Spinal cord (tissue), 10 donors: ENCODE data around the gene NEBL. TPM values are rescaled to one million over a fixed set of nuclear protein-coding genes. Genes with fewer than 3 reads are reported as not detected.
A peak's percentile ranks its signal among the peaks of the same experiment; 100 is the strongest.
"Not testable (repeated sequence)": the region's sequence is repeated elsewhere in the genome, so short reads cannot be mapped to it uniquely, and the experiment has no call there.

Experiments
- DNase-seq, 6 donors: peaks; one replicate each; pipeline versions ENCODE4 v3.0.0 to v3.0.0-alpha.2; 2013 to 2015; ENCODE audit warnings: low spot score in 6 of 6, low read depth in 4 of 6
- H3K27ac ChIP-seq: one replicate; pipeline ENCODE4 v1.5.1; 2013; ENCODE audit warnings: low read depth, low read length, control low read depth
- H3K27me3 ChIP-seq: one replicate; pipeline ENCODE4 v1.6.1; 2013; ENCODE audit warnings: low read length; ENCODE audit not compliant: control insufficient read depth, insufficient read depth
- H3K36me3 ChIP-seq: one replicate; pipeline ENCODE4 v1.6.1; 2013; ENCODE audit warnings: low read length; ENCODE audit not compliant: control insufficient read depth, insufficient read depth
- H3K4me1 ChIP-seq: one replicate; pipeline ENCODE4 v1.6.1; 2013; ENCODE audit warnings: low read length; ENCODE audit not compliant: control insufficient read depth, insufficient read depth
- H3K4me3 ChIP-seq: one replicate; pipeline ENCODE4 v1.5.1; 2013; ENCODE audit warnings: low read depth, low read length, control low read depth
- H3K9me3 ChIP-seq: one replicate; pipeline ENCODE4 v1.6.1; 2013; ENCODE audit warnings: low read length; ENCODE audit not compliant: control insufficient read depth, insufficient read depth
- WGBS: methylation state at CpG from one replicate; pipeline ENCODE4 v1.1.5; 2013; ENCODE audit warnings: missing lambda C conversion rate; ENCODE audit not compliant: insufficient coverage; 5-methylcytosine and 5-hydroxymethylcytosine counted together
- long read RNA-seq, 4 donors: transcript quantifications; one replicate each; lab custom pipeline, GENCODE V29; 2026
- polyA plus RNA-seq, 2 donors: library from polyadenylated mRNA; unstranded; fragments of 120-200 nt; gene quantifications; one replicate each; pipeline ENCODE4 v1.2.1, GENCODE V29; 2013; ENCODE audit not compliant: insufficient read length in 2 of 2
- total RNA-seq, 2 donors: library from RNA; depleted of rRNA in 1 of 2; stranded (reverse); fragments of 120-200 nt in 1 of 2; fragments of >200 nt in 1 of 2; gene quantifications; one replicate each; pipeline versions ENCODE4 v1.2.3 to v1.2.4, GENCODE V29; 2013 to 2014
- donor health status: healthy.

Gene NEBL, protein sequence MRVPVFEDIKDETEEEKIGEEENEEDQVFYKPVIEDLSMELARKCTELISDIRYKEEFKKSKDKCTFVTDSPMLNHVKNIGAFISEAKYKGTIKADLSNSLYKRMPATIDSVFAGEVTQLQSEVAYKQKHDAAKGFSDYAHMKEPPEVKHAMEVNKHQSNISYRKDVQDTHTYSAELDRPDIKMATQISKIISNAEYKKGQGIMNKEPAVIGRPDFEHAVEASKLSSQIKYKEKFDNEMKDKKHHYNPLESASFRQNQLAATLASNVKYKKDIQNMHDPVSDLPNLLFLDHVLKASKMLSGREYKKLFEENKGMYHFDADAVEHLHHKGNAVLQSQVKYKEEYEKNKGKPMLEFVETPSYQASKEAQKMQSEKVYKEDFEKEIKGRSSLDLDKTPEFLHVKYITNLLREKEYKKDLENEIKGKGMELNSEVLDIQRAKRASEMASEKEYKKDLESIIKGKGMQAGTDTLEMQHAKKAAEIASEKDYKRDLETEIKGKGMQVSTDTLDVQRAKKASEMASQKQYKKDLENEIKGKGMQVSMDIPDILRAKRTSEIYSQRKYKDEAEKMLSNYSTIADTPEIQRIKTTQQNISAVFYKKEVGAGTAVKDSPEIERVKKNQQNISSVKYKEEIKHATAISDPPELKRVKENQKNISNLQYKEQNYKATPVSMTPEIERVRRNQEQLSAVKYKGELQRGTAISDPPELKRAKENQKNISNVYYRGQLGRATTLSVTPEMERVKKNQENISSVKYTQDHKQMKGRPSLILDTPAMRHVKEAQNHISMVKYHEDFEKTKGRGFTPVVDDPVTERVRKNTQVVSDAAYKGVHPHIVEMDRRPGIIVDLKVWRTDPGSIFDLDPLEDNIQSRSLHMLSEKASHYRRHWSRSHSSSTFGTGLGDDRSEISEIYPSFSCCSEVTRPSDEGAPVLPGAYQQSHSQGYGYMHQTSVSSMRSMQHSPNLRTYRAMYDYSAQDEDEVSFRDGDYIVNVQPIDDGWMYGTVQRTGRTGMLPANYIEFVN
- total RNA-seq (100 to 1,000 TPM; 103 to 157 TPM), polyA plus RNA-seq (10 to 100 TPM; 28.8 to 30.6 TPM)
- long read RNA-seq, donor 1, transcript NEBL-203 (7 exons, 3,008 nt) = major isoform, 11 of 11 reads
- long read RNA-seq, donor 1, partial matches to known transcripts = 0 of 11 reads
- long read RNA-seq, donor 1, other reads (novel, unspliced or antisense) = 0 of 11 reads
- long read RNA-seq, donor 2, partial matches to known transcripts = 0 of 4 reads
- long read RNA-seq, donor 2, other reads (novel, unspliced or antisense) = 0 of 4 reads
- long read RNA-seq, donor 3, transcript NEBL-203 (7 exons, 3,008 nt) = major isoform, 5 of 5 reads
- long read RNA-seq, donor 3, partial matches to known transcripts = 0 of 5 reads
- long read RNA-seq, donor 3, other reads (novel, unspliced or antisense) = 0 of 5 reads
- long read RNA-seq, donor 4, partial matches to known transcripts = 11 of 13 reads
- long read RNA-seq, donor 4, other reads (novel, unspliced or antisense) = 0 of 13 reads

DNA sequence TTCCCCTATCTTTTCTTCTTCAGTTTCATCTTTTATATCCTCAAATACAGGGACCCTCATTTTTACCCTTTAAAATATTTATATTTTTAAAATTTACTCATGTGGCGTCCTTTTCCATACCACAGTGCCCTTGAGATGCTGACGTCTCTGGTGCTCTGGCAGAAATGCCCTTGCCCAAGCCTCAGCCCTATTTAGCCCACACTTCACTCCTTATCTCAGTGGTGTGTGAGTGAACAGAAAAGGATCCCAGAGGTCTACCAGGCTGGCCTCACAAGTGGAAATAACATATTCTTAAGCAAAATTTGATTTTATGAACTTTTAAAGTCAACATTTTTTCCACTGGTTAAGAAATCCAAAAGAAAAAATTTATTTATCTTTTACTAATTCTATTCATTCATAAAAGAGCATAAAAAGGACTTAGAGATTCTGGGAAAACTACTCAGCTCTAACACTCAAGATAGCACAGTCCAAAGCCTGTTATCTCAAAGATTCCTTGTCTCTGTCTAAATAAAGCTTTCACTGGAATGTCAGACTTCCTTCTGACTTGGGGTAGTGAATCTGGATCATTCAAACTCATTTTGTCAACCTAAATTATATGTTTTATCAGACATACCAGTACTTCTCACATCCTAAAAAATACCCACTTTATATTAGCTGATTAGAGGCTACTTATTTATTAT, at the start of gene NEBL:
TSS of gene NEBL (minus strand) at position 166 of the 680 bp plus-strand sequence. CDS start at position 60, 106 bp downstream.
- no peaks in the 10 kb centered on the region for H3K9me3 ChIP-seq
- H3K4me3 ChIP-seq = no peak within 1 kb of the TSS
- WGBS = no CpG with 5 or more reads among the region's 2 CpGs
- no peaks in the 10 kb centered on the region for H3K4me1 ChIP-seq
- no peaks in the 10 kb centered on the region for H3K27me3 ChIP-seq
- H3K36me3 ChIP-seq = no peaks in the 10 kb centered on the region
- no peak within 1 kb of the TSS for H3K27ac ChIP-seq
- DNase-seq = no peak

DNA sequence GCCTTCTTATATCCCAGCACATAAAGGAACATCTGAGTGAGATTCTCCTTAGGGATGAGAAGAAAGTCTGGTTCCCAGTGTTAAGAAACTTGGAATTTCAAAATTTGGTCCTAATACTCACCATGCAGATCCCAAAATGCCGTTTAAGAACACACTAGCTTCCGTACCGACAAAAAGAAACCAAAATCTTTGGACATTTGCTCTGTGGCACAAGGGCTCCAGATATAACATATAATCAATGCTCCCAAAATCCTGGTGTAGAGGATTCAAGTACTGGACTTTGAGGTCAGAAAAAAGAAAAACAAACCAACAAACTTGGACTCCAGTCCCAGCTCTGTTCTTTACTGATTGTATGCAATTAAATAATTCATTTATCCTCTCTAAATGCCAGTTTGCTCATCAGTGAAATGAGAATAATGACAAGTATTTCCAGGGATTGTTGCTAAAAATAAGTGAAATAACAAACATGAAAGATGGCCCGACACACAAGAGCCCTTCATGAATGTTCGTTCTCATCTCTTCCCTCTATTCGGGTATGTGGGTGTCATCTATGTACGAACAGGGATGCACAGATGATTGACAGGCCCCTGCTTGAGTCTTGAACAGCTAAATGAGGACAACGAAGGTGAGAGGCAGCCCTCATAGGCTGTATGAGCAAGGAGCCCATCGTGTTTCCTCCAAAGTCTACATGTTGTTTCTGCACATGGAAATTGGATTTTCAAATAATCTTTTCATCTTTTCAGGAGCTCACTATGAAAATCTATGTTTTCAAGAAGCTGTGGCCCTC, 48.6 kb upstream of the NEBL start:
- Histone ChIP-seq H3K4me3 (no peak overlapping the region), H3K9me3 (no peaks in the 10 kb centered on the region), H3K27ac (no peak overlapping the region), H3K36me3 (peaks cover 4% of the 10 kb centered on the region), H3K4me1 (no peaks in the 10 kb centered on the region), H3K27me3 (no peaks in the 10 kb centered on the region)
- DNase-seq = no peak
- 95% methylated on average over 5 of the region's 9 CpGs for WGBS

DNA sequence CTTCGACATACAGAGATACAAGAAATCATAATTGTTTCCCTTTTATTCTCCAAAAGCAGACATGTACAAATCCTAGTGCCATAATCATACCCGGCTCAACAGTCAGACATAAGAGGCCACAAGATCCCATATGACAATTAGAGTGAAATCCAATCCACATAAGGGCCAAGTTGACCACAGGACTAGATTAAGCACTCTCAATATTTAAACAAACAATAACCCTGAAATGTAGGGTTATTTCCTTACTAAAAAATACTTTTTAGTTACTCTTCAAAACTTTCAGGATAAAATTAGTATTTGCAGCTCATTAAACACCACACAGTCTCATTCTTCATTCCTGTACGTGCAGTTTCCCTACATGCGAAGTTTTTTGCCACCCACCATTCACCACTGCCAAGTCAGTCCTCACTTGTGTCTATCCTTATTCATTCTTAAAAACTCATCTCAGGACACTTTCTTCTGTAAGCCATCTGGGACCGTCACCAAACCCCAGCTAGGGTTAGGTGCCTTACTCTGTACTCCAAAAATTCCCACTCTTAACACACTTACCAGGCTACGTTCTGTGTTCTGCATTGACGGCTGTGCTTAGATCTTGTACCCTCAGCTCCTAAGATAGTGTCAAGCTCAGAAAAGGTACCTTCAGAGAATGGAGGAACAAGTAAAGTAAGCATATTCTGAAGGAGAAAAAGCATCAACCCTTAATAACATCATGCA, 47.8 kb upstream of the NEBL start:
- 87% methylated on average over 4 of the region's 7 CpGs for WGBS
- peaks cover 4% of the 10 kb centered on the region for H3K36me3 ChIP-seq

DNA sequence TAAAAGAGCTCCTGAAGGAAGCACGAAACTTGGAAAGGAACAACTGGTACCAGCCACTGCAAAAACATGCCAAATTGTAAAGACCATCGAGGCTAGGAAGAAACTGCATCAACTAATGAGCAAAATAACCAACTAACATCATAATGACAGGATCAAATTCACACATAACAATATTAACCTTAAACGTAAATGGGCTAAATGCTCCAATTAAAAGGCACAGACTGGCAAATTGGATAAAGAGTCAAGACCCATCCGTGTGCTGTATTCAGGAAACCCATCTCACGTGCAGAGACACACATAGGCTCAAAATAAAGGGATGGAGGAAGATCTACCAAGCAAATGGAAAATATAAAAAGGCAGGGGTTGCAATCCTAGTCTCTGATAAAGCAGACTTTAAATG, 42.3 kb upstream of the NEBL start:
- DNase-seq, H3K4me1 ChIP-seq, H3K27me3 ChIP-seq, H3K4me3 ChIP-seq, H3K9me3 ChIP-seq, H3K36me3 ChIP-seq, H3K27ac ChIP-seq: not testable (repeated sequence)
- WGBS = no CpG with 5 or more reads among the region's 5 CpGs

More for the DNA sequence above, 47.8 kb upstream of the NEBL start:
- Histone ChIP-seq H3K4me3 (no peak overlapping the region), H3K4me1 (no peaks in the 10 kb centered on the region), H3K27ac (no peak overlapping the region), H3K9me3 (no peaks in the 10 kb centered on the region), H3K27me3 (no peaks in the 10 kb centered on the region)
- DNase-seq = no peak

DNA sequence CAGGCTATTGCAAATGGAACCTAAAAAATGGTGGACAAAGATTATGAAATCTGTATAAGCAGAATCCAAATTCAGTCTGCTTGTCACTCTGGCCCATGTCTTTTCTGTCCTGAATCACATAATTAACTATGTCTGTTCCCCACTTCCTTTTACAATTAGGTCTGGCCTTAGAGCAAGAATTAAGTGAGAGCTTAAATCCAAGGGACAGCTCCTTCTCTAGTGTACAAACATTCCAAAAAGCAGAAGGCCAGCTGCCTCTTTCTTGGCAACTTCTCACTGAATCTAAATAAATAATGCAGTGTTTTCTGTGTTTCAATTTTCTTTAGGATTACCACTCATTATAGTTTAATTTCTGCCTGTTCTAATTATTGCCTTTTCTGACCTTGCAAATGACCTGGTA, 39.3 kb upstream of the NEBL start:
- no peaks in the 10 kb centered on the region for H3K4me1 ChIP-seq
- no peak overlapping the region for H3K27ac ChIP-seq
- DNase-seq = peak in 1 of 6 donors; percentile 50
- H3K4me3 ChIP-seq = no peak overlapping the region
- no peaks in the 10 kb centered on the region for H3K27me3 ChIP-seq
- no peaks in the 10 kb centered on the region for H3K36me3 ChIP-seq
- H3K9me3 ChIP-seq = no peaks in the 10 kb centered on the region

DNA sequence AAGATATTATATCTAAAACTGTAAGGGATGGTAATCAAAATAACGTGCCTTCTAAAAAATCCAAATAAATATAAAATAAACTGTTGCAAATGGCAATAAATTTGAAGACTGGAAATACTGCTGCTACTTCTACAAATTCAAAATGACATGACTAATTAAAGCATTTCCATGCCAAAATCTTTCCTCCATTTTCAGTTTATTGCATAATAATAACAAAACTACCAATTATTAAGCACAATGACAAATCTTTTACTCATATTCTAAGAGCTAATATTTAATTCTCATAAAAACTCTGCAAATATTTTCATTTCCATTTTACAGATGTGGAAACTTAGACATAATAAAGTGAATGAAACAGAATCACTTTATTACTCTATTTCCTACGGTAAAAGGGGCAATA, 38.8 kb upstream of the NEBL start:
- no CpG with 5 or more reads among the region's 2 CpGs for WGBS
- H3K27me3 ChIP-seq = no peaks in the 10 kb centered on the region
- H3K36me3 ChIP-seq = no peaks in the 10 kb centered on the region
- H3K4me1 ChIP-seq = no peaks in the 10 kb centered on the region
- no peaks in the 10 kb centered on the region for H3K9me3 ChIP-seq
- DNase-seq = no peak
- no peak overlapping the region for H3K4me3 ChIP-seq
- no peak overlapping the region for H3K27ac ChIP-seq

DNA sequence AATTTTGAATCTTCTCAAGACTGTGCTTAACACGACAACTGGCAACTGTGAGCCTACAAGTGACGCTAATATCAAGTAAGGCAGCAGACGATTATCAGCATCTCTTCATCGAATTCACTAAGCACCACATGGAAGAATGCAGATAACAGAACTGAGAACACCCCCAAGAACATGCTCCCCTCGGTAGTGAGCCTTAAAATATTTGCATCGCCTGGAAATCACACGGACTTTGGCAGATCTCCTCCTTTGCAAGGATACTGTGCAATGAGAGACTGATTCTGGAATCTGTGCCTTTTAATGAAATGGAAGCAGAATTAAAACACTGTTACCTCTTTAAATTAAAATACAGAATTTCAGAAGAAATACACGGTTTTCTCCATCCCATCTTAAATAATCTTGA, 38.2 kb upstream of the NEBL start:
- H3K27me3 ChIP-seq = no peaks in the 10 kb centered on the region
- H3K4me1 ChIP-seq = no peaks in the 10 kb centered on the region
- WGBS = 100% methylated on average over 4 of the region's 8 CpGs
- no peak for DNase-seq
- no peak overlapping the region for H3K4me3 ChIP-seq
- no peaks in the 10 kb centered on the region for H3K36me3 ChIP-seq
- no peaks in the 10 kb centered on the region for H3K9me3 ChIP-seq
- no peak overlapping the region for H3K27ac ChIP-seq

DNA sequence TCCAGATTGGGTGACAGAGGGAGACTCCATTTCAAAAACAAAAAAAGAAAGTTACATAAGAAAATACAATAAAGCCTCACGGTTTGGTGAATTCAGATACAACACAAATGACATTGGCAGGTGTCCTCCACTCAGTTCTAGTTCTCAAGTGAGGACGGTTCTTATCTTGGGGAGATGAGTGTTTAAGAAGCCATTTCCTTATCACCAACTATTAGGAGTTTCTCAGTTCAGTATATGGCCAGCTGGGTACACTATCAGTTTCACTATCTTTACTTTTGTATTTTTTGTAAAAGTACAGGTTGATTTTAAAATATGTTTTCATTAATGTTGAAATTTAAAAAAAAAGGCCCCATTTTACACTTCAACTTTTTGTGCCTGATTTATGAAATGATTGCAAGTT, 36.6 kb upstream of the NEBL start:
- Histone ChIP-seq H3K36me3 (no peaks in the 10 kb centered on the region), H3K4me3 (no peak overlapping the region)
- WGBS = no CpG with 5 or more reads among the region's 2 CpGs

More for the DNA sequence above, 36.6 kb upstream of the NEBL start:
- no peaks in the 10 kb centered on the region for H3K9me3 ChIP-seq
- no peak overlapping the region for H3K27ac ChIP-seq
- no peak for DNase-seq
- H3K4me1 ChIP-seq = no peaks in the 10 kb centered on the region
- H3K27me3 ChIP-seq = no peaks in the 10 kb centered on the region
